H1 (cell line): ENCODE data around the gene TCP11. TPM values are rescaled to one million over a fixed set of nuclear protein-coding genes. Genes with fewer than 3 reads are reported as not detected.

Experiments
- RFX5 ChIP-seq: IDR thresholded peaks from 2 replicates; pipeline ENCODE4 v1.6.1; 2011; ENCODE audit warnings: low read depth, low read length, improper control_type of control experiment, borderline replicate concordance
- polyA plus RNA-seq, 7 experiments: library from polyadenylated mRNA; depleted of rRNA in 3 of 7; stranded (reverse) in 5 of 7; unstranded in 2 of 7; fragments of >200 nt in 5 of 7; fragments of 200-250 nt in 2 of 7; gene quantifications; 1 replicate in 5 of 7; 2 replicates in 1 of 7; 4 replicates in 1 of 7; pipeline versions ENCODE4 v1.2.1 to v1.2.3, GENCODE V29; 2011 to 2013; ENCODE audit warnings: missing spikeins in 2 of 7, mixed read lengths in 2 of 7
- total RNA-seq: library from RNA; stranded (reverse); fragmentation: NEBNext Ultra II Directional; extraction: Animal tissue kit (Norgen Biotek cat#: 25700); gene quantifications from 2 replicates; pipeline ENCODE4 v1.2.1, GENCODE V29; 2021

TCP11 gene
- total and polyA plus RNA-seq, 2 of the 8 experiments (the other 6 are each of a cell fraction or from before 2014, with no cell fraction given) = 0.11 TPM; not detected in 1

DNA sequence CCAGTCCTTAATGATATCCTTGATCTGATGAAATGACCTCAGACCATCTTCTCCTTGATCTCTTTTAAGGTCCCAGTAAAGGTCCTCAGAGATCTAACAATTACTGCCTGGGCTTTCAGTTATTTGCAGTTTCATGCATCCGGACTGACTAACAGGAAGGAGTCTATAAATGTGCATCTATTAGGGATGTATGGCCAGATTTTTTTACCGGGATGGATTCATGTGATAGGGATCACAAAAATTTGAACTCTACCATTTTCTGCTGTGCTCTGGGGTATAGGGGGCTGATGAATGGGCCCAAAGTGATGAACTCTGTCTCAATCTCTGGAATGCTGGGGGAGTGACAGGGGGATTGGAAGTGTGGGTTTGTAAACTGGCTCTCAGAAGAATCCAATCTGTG, 36.5 kb upstream of the TCP11 start (continued):
- no peak for TF ChIP-seq RFX5
